Progenitor cell of endocrine pancreas (in vitro differentiated cells): ENCODE results near the gene FAM168B. TPM values are rescaled to one million over a fixed set of nuclear protein-coding genes. Genes with fewer than 3 reads are reported as not detected.
A peak's percentile ranks its signal among the peaks of the same experiment; 100 is the strongest.

Experiments
- DNase-seq: peaks from one replicate; pipeline ENCODE4 v3.0.0; 2021; ENCODE audit warnings: low spot score; ENCODE audit not compliant: unreplicated experiment
- H3K27ac Mint-ChIP-seq: 2 replicates; pipeline ENCODE4 v1.8.0; 2021; ENCODE audit warnings: mild to moderate bottlenecking, moderate library complexity, mixed read lengths
- H3K27me3 Mint-ChIP-seq: 2 replicates; pipeline ENCODE4 v1.8.0; 2021; ENCODE audit warnings: mixed read lengths
- H3K36me3 Mint-ChIP-seq: 2 replicates; pipeline ENCODE4 v1.8.0; 2022; ENCODE audit warnings: mixed read lengths; ENCODE audit not compliant: insufficient read depth
- H3K4me1 Mint-ChIP-seq: 2 replicates; pipeline ENCODE4 v1.8.0; 2021; ENCODE audit warnings: low read depth, mixed read lengths
- H3K4me3 Mint-ChIP-seq: 2 replicates; pipeline ENCODE4 v1.8.0; 2021; ENCODE audit warnings: low read depth, mild to moderate bottlenecking, moderate library complexity, mixed read lengths
- H3K9me3 Mint-ChIP-seq: 2 replicates; pipeline ENCODE4 v1.8.0; 2021; ENCODE audit warnings: low read depth, mixed read lengths
- CTCF ChIP-seq: fragments of 200-600 bp; sonication (generic); IDR thresholded peaks from one replicate; pipeline ENCODE4 v1.5.0; 2021; ENCODE audit warnings: antibody characterized with exemption, mild to moderate bottlenecking; ENCODE audit not compliant: unreplicated experiment
- total RNA-seq: library from RNA; stranded (reverse); gene quantifications from 2 replicates; pipeline ENCODE4 v1.2.1, GENCODE V29; 2021

FAM168B gene
- total RNA-seq, 1 donor from 2014 or later = 111 TPM

GRCh38 chr2:131127981-131128380 is 34.7 kb upstream of the FAM168B start:
- H3K4me3 Mint-ChIP-seq = no peak overlapping the region
- peaks cover 33% of the 10 kb centered on the region for H3K36me3 Mint-ChIP-seq

GRCh38 chr2:131127076-131127475 is 33.8 kb upstream of the FAM168B start:
- no peak for TF ChIP-seq CTCF
- no peaks in the 10 kb centered on the region for H3K27me3 Mint-ChIP-seq
- no peak overlapping the region for H3K4me3 Mint-ChIP-seq
- H3K9me3 Mint-ChIP-seq = no peaks in the 10 kb centered on the region
- DNase-seq = no peak
- H3K36me3 Mint-ChIP-seq = peaks cover 31% of the 10 kb centered on the region
- H3K4me1 Mint-ChIP-seq = no peaks in the 10 kb centered on the region
- H3K27ac Mint-ChIP-seq = no peak overlapping the region

More at GRCh38 chr2:131127981-131128380, 34.7 kb upstream of the FAM168B start:
- Mint-ChIP-seq H3K9me3 (no peaks in the 10 kb centered on the region), H3K4me1 (no peaks in the 10 kb centered on the region), H3K27me3 (no peaks in the 10 kb centered on the region), H3K27ac (no peak overlapping the region)
- TF ChIP-seq CTCF = no peak
- no peak for DNase-seq

- H3K36me3 Mint-ChIP-seq = peaks cover 33% of the 10 kb centered on the region
- TF ChIP-seq CTCF = no peak
- H3K9me3 Mint-ChIP-seq = no peaks in the 10 kb centered on the region
- no peak overlapping the region for H3K4me3 Mint-ChIP-seq
- no peak for DNase-seq
- H3K4me1 Mint-ChIP-seq = no peaks in the 10 kb centered on the region
- no peak overlapping the region for H3K27ac Mint-ChIP-seq
- H3K27me3 Mint-ChIP-seq = no peaks in the 10 kb centered on the region
These were observed 33.2 kb upstream of the FAM168B start for GRCh38 chr2:131126436-131126835.

- Mint-ChIP-seq H3K9me3 (no peaks in the 10 kb centered on the region), H3K27ac (peak overlapping the region; percentile 76), H3K4me1 (peaks cover 2% of the 10 kb centered on the region), H3K4me3 (no peak overlapping the region), H3K36me3 (peaks cover 29% of the 10 kb centered on the region), H3K27me3 (no peaks in the 10 kb centered on the region)
- DNase-seq = no peak
- no peak for TF ChIP-seq CTCF
These were observed 32.0 kb upstream of the FAM168B start for GRCh38 chr2:131125195-131125757.

- no peak for DNase-seq
- TF ChIP-seq CTCF = no peak
- Mint-ChIP-seq H3K4me3 (no peak overlapping the region), H3K27me3 (no peaks in the 10 kb centered on the region), H3K36me3 (peaks cover 18% of the 10 kb centered on the region), H3K4me1 (peaks cover 2% of the 10 kb centered on the region), H3K9me3 (no peaks in the 10 kb centered on the region), H3K27ac (no peak overlapping the region)
These were observed 29.9 kb upstream of the FAM168B start for GRCh38 chr2:131123192-131123591.
